ENCODE measurements around the gene ATP6V1E1. TPM values are rescaled to one million over a fixed set of nuclear protein-coding genes. Genes with fewer than 3 reads are reported as not detected.

The ATP6V1E1 gene
- total and polyA plus RNA-seq, 12 donors: 88.1 to 388 (median 184) TPM

DNA sequence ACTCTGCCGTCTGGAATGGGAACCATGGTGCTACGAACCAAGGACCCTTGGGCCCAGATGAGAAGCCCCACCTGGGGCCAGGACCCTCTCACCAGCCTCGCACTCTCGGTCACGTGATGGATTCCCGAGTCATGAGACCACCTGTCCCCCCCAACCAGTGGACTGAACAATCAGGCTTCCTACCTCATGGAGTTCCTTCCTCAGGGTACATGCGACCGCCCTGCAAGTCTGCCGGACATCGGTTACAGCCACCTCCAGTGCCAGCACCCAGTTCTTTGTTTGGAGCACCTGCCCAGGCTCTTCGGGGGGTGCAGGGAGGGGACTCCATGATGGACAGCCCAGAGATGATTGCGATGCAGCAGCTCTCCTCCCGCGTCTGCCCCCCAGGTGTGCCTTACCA, 86.1 kb downstream of the ATP6V1E1 start:
- H3K4me1 ChIP-seq (replicated peaks in 1 of 2): no peaks in the 10 kb centered on the region
- H3K27me3 ChIP-seq: no peaks in the 10 kb centered on the region
- no peak overlapping the region for H3K4me3 ChIP-seq
- H3K27ac ChIP-seq: no peak overlapping the region
- intact Hi-C loops (cut with DNase I): no loop called here
- WGBS, 4 donors: 85 to 97% (median 90%) methylated on average over 4 to 14 of the region's 14 CpGs
- no peaks in the 10 kb centered on the region for H3K9me3 ChIP-seq (replicated peaks in 1 of 3)
- DNase-seq: no peak
- TF ChIP-seq, protein P1, sequence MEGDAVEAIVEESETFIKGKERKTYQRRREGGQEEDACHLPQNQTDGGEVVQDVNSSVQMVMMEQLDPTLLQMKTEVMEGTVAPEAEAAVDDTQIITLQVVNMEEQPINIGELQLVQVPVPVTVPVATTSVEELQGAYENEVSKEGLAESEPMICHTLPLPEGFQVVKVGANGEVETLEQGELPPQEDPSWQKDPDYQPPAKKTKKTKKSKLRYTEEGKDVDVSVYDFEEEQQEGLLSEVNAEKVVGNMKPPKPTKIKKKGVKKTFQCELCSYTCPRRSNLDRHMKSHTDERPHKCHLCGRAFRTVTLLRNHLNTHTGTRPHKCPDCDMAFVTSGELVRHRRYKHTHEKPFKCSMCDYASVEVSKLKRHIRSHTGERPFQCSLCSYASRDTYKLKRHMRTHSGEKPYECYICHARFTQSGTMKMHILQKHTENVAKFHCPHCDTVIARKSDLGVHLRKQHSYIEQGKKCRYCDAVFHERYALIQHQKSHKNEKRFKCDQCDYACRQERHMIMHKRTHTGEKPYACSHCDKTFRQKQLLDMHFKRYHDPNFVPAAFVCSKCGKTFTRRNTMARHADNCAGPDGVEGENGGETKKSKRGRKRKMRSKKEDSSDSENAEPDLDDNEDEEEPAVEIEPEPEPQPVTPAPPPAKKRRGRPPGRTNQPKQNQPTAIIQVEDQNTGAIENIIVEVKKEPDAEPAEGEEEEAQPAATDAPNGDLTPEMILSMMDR (IDR thresholded peaks at IDR 0.05): no peak
- TF ChIP-seq POLR2A (IDR thresholded peaks at IDR 0.05): no peak
- no peaks in the 10 kb centered on the region for H3K36me3 ChIP-seq (replicated peaks in 1 of 2)

Other genes starting within 250 kb of the ATP6V1E1 start
- gene SLC25A18, start 65.3 kb downstream of the ATP6V1E1 start, total RNA-seq: 1 to 10 TPM in 4 of 9 donors, under 1 TPM in 4, not detected in 1; 0.23 to 3.1 (median 0.98) TPM
- 1 to 10 TPM in 2 of 3 donors, under 1 TPM in 1; 0.16 to 2.5 (median 2.3) TPM for gene SLC25A18, start 65.3 kb downstream of the ATP6V1E1 start, polyA plus RNA-seq
- 100 to 1,000 TPM in 4 of 9 donors, 10 to 100 TPM in 5; 64.7 to 142 (median 98.4) TPM for gene BCL2L13, start 10.0 kb upstream of the ATP6V1E1 start, total RNA-seq
- 10 to 100 TPM; 30.9 to 81.4 (median 39.1) TPM for gene BCL2L13, start 10.0 kb upstream of the ATP6V1E1 start, polyA plus RNA-seq
- 10 to 100 TPM in 7 of 9 donors, 1 to 10 TPM in 2; 6.3 to 26.6 (median 12.1) TPM for gene BID, start 145.7 kb upstream of the ATP6V1E1 start, total RNA-seq
- gene BID, start 145.7 kb upstream of the ATP6V1E1 start, polyA plus RNA-seq: 1 to 10 TPM; 3.8 to 7.3 (median 6.2) TPM

Measured in adrenal gland (tissue), 12 donors.